SK-N-SH (cell line): ENCODE data around the gene CYFIP1. TPM values are rescaled to one million over a fixed set of nuclear protein-coding genes. Genes with fewer than 3 reads are reported as not detected.

ENCODE experiments used
- CTCF ChIA-PET: fragments of 300-600, 350-600 bp; formaldehyde crosslinking; extraction: SDS; loops from one replicate; lab custom pipeline; 2021; lab: Yijun Ruan, JAX
- POLR2A ChIA-PET: fragments of 350-600 bp; sonication (Branson Sonifier 250); formaldehyde crosslinking; extraction: SDS; loops from one replicate; lab custom pipeline; 2020; ENCODE audit warnings: antibody characterized with exemption, inconsistent platforms; lab: Yijun Ruan, JAX
- DNase-seq: peaks from one replicate; pipeline ENCODE4 v3.0.0; 2012
- H2AFZ ChIP-seq: fragments of 200-600 bp; sonication (generic); 2 replicates; pipeline ENCODE4 v1.8.1; 2016; ENCODE audit warnings: antibody characterized with exemption, mild to moderate bottlenecking, low read depth
- H3F3A ChIP-seq: fragments of 200-600 bp; sonication (generic); replicated peaks from 2 replicates; pipeline ENCODE3; 2016; ENCODE audit warnings: antibody characterized with exemption, mild to moderate bottlenecking; ENCODE audit not compliant: insufficient read depth
- H3K27ac ChIP-seq, 2 experiments: fragments of 200-500 bp in 1 of 2; fragments of 200-600 bp in 1 of 2; sonication (Bioruptor generic) in 1 of 2; sonication (generic), shearing (Covaris generic) in 1 of 2; 2 replicates each; pipeline versions ENCODE4 v1.5.1 to v1.6.1; 2014 to 2016; ENCODE audit warnings: low read depth in 2 of 2, inconsistent platforms in 1 of 2, low read length in 1 of 2, mild to moderate bottlenecking in 1 of 2, mixed read lengths in 1 of 2
- H3K27me3 ChIP-seq: fragments of 200-600 bp; sonication (generic), shearing (Covaris generic); 2 replicates; pipeline ENCODE4 v1.6.1; 2016; ENCODE audit warnings: mixed run types; ENCODE audit not compliant: insufficient read depth
- H3K36me3 ChIP-seq, 2 experiments: fragments of 200-500 bp in 1 of 2; fragments of 200-600 bp in 1 of 2; sonication (Bioruptor generic) in 1 of 2; sonication (generic) in 1 of 2; replicated peaks in 1 of 2; 2 replicates each; pipeline versions ENCODE3 to v1.5.1; 2014 to 2016; ENCODE audit warnings: low read length in 1 of 2, mild to moderate bottlenecking in 1 of 2; ENCODE audit not compliant: insufficient read depth in 2 of 2, control insufficient read depth in 1 of 2
- H3K4me1 ChIP-seq, 2 experiments: fragments of 200-500 bp in 1 of 2; fragments of 200-600 bp in 1 of 2; sonication (Bioruptor generic) in 1 of 2; sonication (generic), shearing (Covaris generic) in 1 of 2; 2 replicates each; pipeline versions ENCODE4 v1.5.1 to v1.6.1; 2014 to 2016; ENCODE audit warnings: low read depth in 1 of 2, low read length in 1 of 2, mixed run types in 1 of 2; ENCODE audit not compliant: insufficient read depth in 2 of 2, control insufficient read depth in 1 of 2
- H3K4me2 ChIP-seq: fragments of 200-600 bp; sonication (generic), shearing (Covaris generic); 2 replicates; pipeline ENCODE4 v1.6.1; 2017; ENCODE audit warnings: mixed run types
- H3K4me3 ChIP-seq, 2 experiments: fragments of 200-500 bp in 1 of 2; fragments of 200-600 bp in 1 of 2; sonication (Bioruptor generic) in 1 of 2; sonication (generic), shearing (Covaris generic) in 1 of 2; 2 replicates each; pipeline versions ENCODE4 v1.5.1 to v1.8.1; 2014 to 2016; ENCODE audit warnings: low read depth in 2 of 2, inconsistent platforms in 1 of 2, low read length in 1 of 2, mild to moderate bottlenecking in 1 of 2, mixed read lengths in 1 of 2, moderate library complexity in 1 of 2
- H3K79me2 ChIP-seq: fragments of 200-600 bp; sonication (generic); 2 replicates; pipeline ENCODE4 v1.8.1; 2017; ENCODE audit warnings: mild to moderate bottlenecking; ENCODE audit not compliant: insufficient read depth
- H3K9ac ChIP-seq: fragments of 200-600 bp; sonication (generic); 2 replicates; pipeline ENCODE4 v1.6.1; 2017; ENCODE audit warnings: mixed run types
- H3K9me2 ChIP-seq: fragments of 200-600 bp; sonication (generic); 2 replicates; pipeline ENCODE4 v1.6.1; 2017; ENCODE audit warnings: mixed run types
- H3K9me3 ChIP-seq: fragments of 200-600 bp; sonication (generic); 2 replicates; pipeline ENCODE4 v1.6.1; 2017; ENCODE audit warnings: mixed run types, mild to moderate bottlenecking, moderate library complexity
- H4K20me1 ChIP-seq: fragments of 200-600 bp; sonication (generic); 2 replicates; pipeline ENCODE4 v1.6.1; 2017; ENCODE audit warnings: mild to moderate bottlenecking, mixed run types; ENCODE audit not compliant: insufficient read depth
- ELF1 ChIP-seq: IDR thresholded peaks from 2 replicates; pipeline ENCODE4 v1.4.0; 2012
- EP300 ChIP-seq, 2 experiments: IDR thresholded peaks; 2 replicates each; pipeline versions ENCODE4 v1.4.0 to v1.6.1; 2012; ENCODE audit warnings: borderline replicate concordance in 1 of 2, low read depth in 1 of 2, low read length in 1 of 2
- MEF2A ChIP-seq: IDR thresholded peaks from 2 replicates; pipeline ENCODE4 v1.4.0; 2012; ENCODE audit warnings: low read depth, borderline replicate concordance
- NFIC ChIP-seq: IDR thresholded peaks from 2 replicates; pipeline ENCODE4 v1.4.0; 2012; ENCODE audit warnings: borderline replicate concordance
- RCOR1 ChIP-seq: fragments of 150-350 bp; IDR thresholded peaks from 2 replicates; pipeline ENCODE4 v1.6.1; 2017; ENCODE audit warnings: antibody characterized with exemption, low read length
- WGBS: methylation state at CpG from one replicate; pipeline ENCODE4 v1.1.6; 2017; ENCODE audit warnings: low lambda C conversion rate; 5-methylcytosine and 5-hydroxymethylcytosine counted together
- polyA plus RNA-seq, 3 experiments: library from polyadenylated mRNA; depleted of rRNA; stranded (reverse); fragments of >200 nt; gene quantifications; 2 replicates each; pipeline ENCODE4 v1.2.3, GENCODE V29; 2012
- TF ChIP-seq, protein P1 (sequence below): IDR thresholded peaks from 2 replicates; pipeline ENCODE4 v1.4.0; 2012; ENCODE audit warnings: low read depth
- TF ChIP-seq, protein P2 (sequence below): IDR thresholded peaks from 2 replicates; pipeline ENCODE4; 2012

CYFIP1 gene
- polyA plus RNA-seq, 1 of the 3 experiments (the other 2 are of a cell fraction) = 53.4 TPM

DNA sequence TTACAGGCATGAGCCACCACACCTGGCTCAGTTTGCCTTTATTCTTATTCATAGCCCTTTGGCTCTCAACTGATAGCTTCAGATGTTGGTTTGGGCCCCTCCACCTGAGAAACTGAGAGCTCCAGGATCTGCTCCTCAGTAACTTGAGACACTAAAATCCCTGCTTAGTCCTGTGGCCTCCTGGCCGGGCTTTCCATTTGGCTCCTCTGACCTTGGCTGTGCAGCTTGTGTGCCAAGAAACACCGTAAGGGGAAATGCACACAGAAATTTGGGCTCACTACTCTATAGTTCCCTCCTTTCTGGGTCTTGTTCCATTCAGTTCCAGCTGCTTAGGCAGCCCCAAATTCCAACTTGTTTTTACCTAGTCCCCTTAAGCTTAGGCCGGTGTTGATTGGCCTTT, 116.8 kb downstream of the CYFIP1 start:
- DNase-seq = no peak
- WGBS = 100% methylated on average over 3 of the region's 3 CpGs
- Histone ChIP-seq H4K20me1 (no peaks in the 10 kb centered on the region), H3K4me3 (no peak overlapping the region), H3K27ac (no peak overlapping the region), H3K4me1 (no peaks in the 10 kb centered on the region), H3K79me2 (peaks cover 24% of the 10 kb centered on the region; the same call in 1 of the 2 replicates), H2AFZ (no peak overlapping the region), H3K27me3 (no peaks in the 10 kb centered on the region), H3K4me2 (no peak overlapping the region), H3K9ac (no peak overlapping the region), H3K9me3 (no peaks in the 10 kb centered on the region), H3K36me3 (peaks cover 46 to 86% of the 10 kb centered on the region in 2 experiments), H3K9me2 (no peaks in the 10 kb centered on the region), H3F3A (peaks cover 19% of the 10 kb centered on the region)
- no peak for TF ChIP-seq ELF1
- TF ChIP-seq NFIC = no peak
- TF ChIP-seq EP300 (IDR thresholded peaks at IDR 0.05; ENCODE audit: borderline replicate concordance in 1 of 2, low read depth in 1 of 2, low read length in 1 of 2) = no peak
- TF ChIP-seq MEF2A = no peak
- CTCF ChIA-PET = no interaction called here
- POLR2A ChIA-PET = no interaction called here

DNA sequence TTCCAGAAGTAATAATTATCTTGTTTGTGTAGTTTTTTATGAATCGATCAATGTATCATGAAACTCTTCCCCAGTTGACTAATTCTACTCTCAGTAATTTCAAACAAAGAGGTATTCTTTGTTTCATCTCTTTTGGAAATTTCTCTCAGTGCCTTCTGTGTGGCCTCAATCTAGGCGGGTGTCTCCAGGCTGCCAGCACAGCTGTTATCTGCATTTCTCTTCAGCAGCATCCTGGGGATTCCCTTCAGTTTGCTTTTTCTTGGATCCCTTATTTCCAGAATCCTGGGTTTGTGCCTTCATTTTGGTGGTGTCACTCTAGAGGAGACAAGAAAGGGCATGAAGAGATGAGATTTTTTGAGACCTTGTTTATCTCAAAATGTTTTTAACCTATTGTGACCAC, 119.0 kb downstream of the CYFIP1 start:
- Histone ChIP-seq H2AFZ (no peak overlapping the region), H3K9ac (no peak overlapping the region), H3K4me3 (no peak overlapping the region), H4K20me1 (no peaks in the 10 kb centered on the region), H3K27me3 (no peaks in the 10 kb centered on the region), H3K79me2 (peaks cover 33% of the 10 kb centered on the region; the same call in 1 of the 2 replicates), H3K27ac (no peak overlapping the region), H3F3A (peaks cover 15% of the 10 kb centered on the region), H3K9me2 (no peaks in the 10 kb centered on the region), H3K4me2 (no peak overlapping the region), H3K36me3 (peaks cover 32 to 75% of the 10 kb centered on the region in 2 experiments)
- 74% methylated on average over 2 of the region's 2 CpGs for WGBS
- POLR2A ChIA-PET = no interaction called here
- CTCF ChIA-PET = no interaction called here
- TF ChIP-seq, protein P1, sequence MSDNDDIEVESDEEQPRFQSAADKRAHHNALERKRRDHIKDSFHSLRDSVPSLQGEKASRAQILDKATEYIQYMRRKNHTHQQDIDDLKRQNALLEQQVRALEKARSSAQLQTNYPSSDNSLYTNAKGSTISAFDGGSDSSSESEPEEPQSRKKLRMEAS = no peak
- TF ChIP-seq, all 33 proteins: peak for 0
- H3K4me1 ChIP-seq = no peaks in the 10 kb centered on the region
- no peak for DNase-seq
- H3K9me3 ChIP-seq = no peaks in the 10 kb centered on the region

DNA sequence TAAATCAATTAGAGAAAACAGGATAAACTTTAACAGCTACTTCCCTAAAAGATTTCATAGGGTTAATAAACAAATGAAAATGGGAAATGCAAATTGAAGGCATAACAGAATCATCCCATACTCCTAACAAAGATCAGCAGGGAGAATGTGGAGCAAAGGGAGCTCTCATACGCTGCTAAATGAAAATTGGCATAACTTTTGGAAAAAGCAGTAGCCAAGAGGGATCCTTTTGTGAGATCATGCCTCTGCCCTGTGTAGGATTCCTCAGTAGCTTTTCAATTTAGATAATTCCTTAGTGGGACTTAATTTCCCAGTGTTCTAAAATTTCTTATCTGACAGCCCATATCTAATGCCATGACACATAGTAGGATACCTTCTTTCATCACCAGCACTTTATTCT, 123.5 kb downstream of the CYFIP1 start:
- Histone ChIP-seq H4K20me1 (no peaks in the 10 kb centered on the region), H3F3A (peaks cover 15% of the 10 kb centered on the region), H3K79me2 (peaks cover 23% of the 10 kb centered on the region), H3K27me3 (no peaks in the 10 kb centered on the region), H3K4me1 (no peaks in the 10 kb centered on the region), H3K9ac (no peak overlapping the region), H3K9me3 (no peaks in the 10 kb centered on the region), H3K4me2 (no peak overlapping the region), H3K9me2 (no peaks in the 10 kb centered on the region), H3K27ac (no peak overlapping the region), H3K4me3 (no peak overlapping the region), H3K36me3 (peaks cover 40 to 70% of the 10 kb centered on the region in 2 experiments), H2AFZ (no peak overlapping the region)
- CTCF ChIA-PET = no interaction called here
- POLR2A ChIA-PET = no interaction called here
- DNase-seq = no peak
- 100% methylated on average over 1 of the region's 1 CpG for WGBS
- TF ChIP-seq RCOR1 (no peak), EP300 (IDR thresholded peaks at IDR 0.05; ENCODE audit: borderline replicate concordance in 1 of 2, low read depth in 1 of 2, low read length in 1 of 2) (no peak)
- TF ChIP-seq, protein P2, sequence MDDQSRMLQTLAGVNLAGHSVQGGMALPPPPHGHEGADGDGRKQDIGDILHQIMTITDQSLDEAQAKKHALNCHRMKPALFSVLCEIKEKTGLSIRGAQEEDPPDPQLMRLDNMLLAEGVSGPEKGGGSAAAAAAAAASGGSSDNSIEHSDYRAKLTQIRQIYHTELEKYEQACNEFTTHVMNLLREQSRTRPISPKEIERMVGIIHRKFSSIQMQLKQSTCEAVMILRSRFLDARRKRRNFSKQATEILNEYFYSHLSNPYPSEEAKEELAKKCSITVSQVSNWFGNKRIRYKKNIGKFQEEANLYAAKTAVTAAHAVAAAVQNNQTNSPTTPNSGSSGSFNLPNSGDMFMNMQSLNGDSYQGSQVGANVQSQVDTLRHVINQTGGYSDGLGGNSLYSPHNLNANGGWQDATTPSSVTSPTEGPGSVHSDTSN = no peak
